GM21737 (cell line): ENCODE measurements around the gene HSPA1B.
"Not testable (repeated sequence)": the region's sequence is repeated elsewhere in the genome, so short reads cannot be mapped to it uniquely, and the experiment has no call there.

Experiments used
- ATAC-seq: cut with Tn5 transposase; IDR thresholded peaks from one replicate; pipeline ENCODE4 v1.9.1; 2021; ENCODE audit warnings: mild to moderate bottlenecking, moderate library complexity; ENCODE audit not compliant: unreplicated experiment

HSPA1B gene

GRCh38 chr6:31827286-31828079 is at the start of gene HSPA1B:
HSPA1B (plus strand) TSS chr6:31827738; CDS start chr6:31827951, 213 bp downstream.
- peak; percentile 57 for ATAC-seq

- no peak for ATAC-seq
Observed at GRCh38 chr6:31778193-31778592, 49.3 kb upstream of the HSPA1B start.

GRCh38 chr6:31778999-31779885 is 48.3 kb upstream of the HSPA1B start:
- ATAC-seq = no peak

- ATAC-seq = no peak
Observed at GRCh38 chr6:31779908-31780307, 47.6 kb upstream of the HSPA1B start.

GRCh38 chr6:31780507-31781243 is 46.9 kb upstream of the HSPA1B start:
- no peak for ATAC-seq

GRCh38 chr6:31781244-31782125 is 46.1 kb upstream of the HSPA1B start:
- no peak for ATAC-seq

- no peak for ATAC-seq
Observed at GRCh38 chr6:31782126-31782855, 45.2 kb upstream of the HSPA1B start.

GRCh38 chr6:31784098-31784925 is 43.2 kb upstream of the HSPA1B start:
- ATAC-seq = no peak

GRCh38 chr6:31785475-31785874 is 42.1 kb upstream of the HSPA1B start:
- ATAC-seq = no peak

- ATAC-seq = no peak
Observed at GRCh38 chr6:31791324-31792089, 36.0 kb upstream of the HSPA1B start.

- no peak for ATAC-seq
Observed at GRCh38 chr6:31792090-31792374, 35.5 kb upstream of the HSPA1B start.

- ATAC-seq = no peak
Observed at GRCh38 chr6:31792761-31793171, 34.8 kb upstream of the HSPA1B start.

GRCh38 chr6:31793927-31794245 is 33.7 kb upstream of the HSPA1B start:
- ATAC-seq = not testable (repeated sequence)

- ATAC-seq = no peak
Observed at GRCh38 chr6:31794294-31794865, 33.2 kb upstream of the HSPA1B start.

- ATAC-seq = no peak
Observed at GRCh38 chr6:31794866-31795615, 32.5 kb upstream of the HSPA1B start.

GRCh38 chr6:31795616-31796298 is 31.8 kb upstream of the HSPA1B start, which contains the start of gene VARS1:
VARS1 (minus strand) TSS chr6:31795752; CDS start chr6:31795217, 535 bp downstream.
- ATAC-seq = peak; percentile 81

- ATAC-seq = no peak
Observed at GRCh38 chr6:31796993-31797385, 30.5 kb upstream of the HSPA1B start.
